ENCODE measurements around the gene MCM7. TPM values are rescaled to one million over a fixed set of nuclear protein-coding genes. Genes with fewer than 3 reads are reported as not detected.

The MCM7 gene
- total and polyA plus RNA-seq, 2 of the 13 experiments (the other 11 are each of a cell fraction or from before 2014, with no cell fraction given) = 84.5 to 214 TPM

- POLR2A ChIA-PET = interaction anchor here (0.9 to 2.0 kb wide), 2 partner anchors 78 to 83 kb away, joined by 3 to 8 read pairs; no protein-coding TSS in a partner anchor
- Histone ChIP-seq H3K9ac (ENCODE audit: insufficient read depth, low read depth, low read length) (peak overlapping the region; percentile 99), H3K9me3 (ENCODE audit: low read length) (no peaks in the 10 kb centered on the region), H3K79me2 (ENCODE audit: insufficient read depth, low read length) (peaks cover 53% of the 10 kb centered on the region), H3K4me3 (replicated peaks in 1 of 3; ENCODE audit: insufficient read depth in 1 of 3, low read depth in 2 of 3, low read length in 3 of 3) (peak overlapping the region; percentile 91 to 99 (median 92)), H4K20me1 (ENCODE audit: insufficient read depth, low read length) (peaks cover 36% of the 10 kb centered on the region), H3K27me3 (ENCODE audit: control insufficient read depth in 1 of 2, insufficient read depth in 2 of 2, low read length in 2 of 2) (no peaks in the 10 kb centered on the region; a peak in 1 of 5 replicates), H3K4me1 (ENCODE audit: insufficient read depth, low read length) (peaks cover 49% of the 10 kb centered on the region), H3K27ac (ENCODE audit: extremely low read length, insufficient read depth, low read length) (peak overlapping the region; percentile 96), H3K4me2 (ENCODE audit: low read depth, low read length) (peak overlapping the region; percentile 97), H3K36me3 (replicated peaks in 1 of 2; ENCODE audit: control insufficient read depth in 1 of 2, insufficient read depth in 2 of 2, low read length in 2 of 2) (peaks cover 7 to 17% of the 10 kb centered on the region in 2 experiments), H2AFZ (ENCODE audit: low read length) (no peak overlapping the region)
- whole genome bisulfite sequencing (ENCODE audit: low lambda C conversion rate) = 2% methylated on average over 21 of the region's 34 CpGs
- BruUV-seq (replicated peaks) = TSS peak; percentile 80
- intact Hi-C loops (cut with micrococcal nuclease; ENCODE audit: unreplicated experiment) = loop anchor here (5.0 kb wide), 1 partner anchor 46 kb away; the partner anchor contains the start of gene MBLAC1
- FAIRE-seq (no peak), DNase-seq (ENCODE audit: low spot score) (peak; percentile 77), ATAC-seq (peak; percentile 23)
- in situ Hi-C loops (cut with HindIII; ENCODE audit: extremely low pct_ligation_motif_present, low pct_unique_long_range_greater_than_20kb) = no loop called here
- CTCF ChIA-PET (ENCODE audit: low intra/inter-chr PET ratio, low total read pairs) = no interaction called here
- TF ChIP-seq KLF16 (CRISPR knock-in tag; IDR thresholded peaks at IDR 0.05) (no peak), CCAR2 (optimal IDR thresholded peaks at IDR 0.05; ENCODE audit: low read depth, low read length) (no peak), NKX3-1 (CRISPR knock-in tag; IDR thresholded peaks at IDR 0.05) (peak; percentile 5; the same call in 1 of the 2 replicates), SRY (CRISPR knock-in tag; IDR thresholded peaks at IDR 0.05) (no peak), PAWR (CRISPR knock-in tag; IDR thresholded peaks at IDR 0.05; ENCODE audit: borderline replicate concordance) (no peak), ZNF430 (CRISPR knock-in tag; IDR thresholded peaks at IDR 0.05) (no peak; the same call in 1 of the 2 replicates), ZNF770 (CRISPR knock-in tag; IDR thresholded peaks at IDR 0.05) (no peak), ZFX (CRISPR knock-in tag; IDR thresholded peaks at IDR 0.05; ENCODE audit: low read depth) (no peak), ZBTB34 (CRISPR knock-in tag; IDR thresholded peaks at IDR 0.05) (no peak), NR3C1 (CRISPR knock-in tag; IDR thresholded peaks at IDR 0.05) (no peak), AKNA (CRISPR knock-in tag; IDR thresholded peaks at IDR 0.05; ENCODE audit: borderline replicate concordance) (0 out of 2 replicates have a peak, but pooled peaks have one; percentile 20), MXD4 (CRISPR knock-in tag; IDR thresholded peaks at IDR 0.05) (no peak), ZSCAN22 (CRISPR knock-in tag; IDR thresholded peaks at IDR 0.05) (no peak), CCDC6 (CRISPR knock-in tag; IDR thresholded peaks at IDR 0.05) (no peak), HOXA9 (CRISPR knock-in tag; IDR thresholded peaks at IDR 0.05; ENCODE audit: borderline replicate concordance) (no peak), ZNF569 (CRISPR knock-in tag; IDR thresholded peaks at IDR 0.05; ENCODE audit: borderline replicate concordance) (no peak)
These were observed 20.2 kb downstream of the MCM7 start for GRCh38 chr7:100080907-100081534.

All from HepG2 (cell line).